Fibroblast of the conjunctiva (primary cell): Measurements from ENCODE around the gene CTXND1.
A peak's percentile ranks its signal among the peaks of the same experiment; 100 is the strongest.

Experiments used
- DNase-seq: peaks from one replicate; pipeline ENCODE4 v3.0.0-alpha.2; 2010; ENCODE audit warnings: low read depth

CTXND1 gene

GRCh38 chr15:80208758-80209734, 43.0 kb downstream of the CTXND1 start:
- no peak for DNase-seq

GRCh38 chr15:80207887-80208286, 44.1 kb downstream of the CTXND1 start:
- DNase-seq = no peak

- no peak for DNase-seq
Measured at GRCh38 chr15:80204231-80204630, 47.8 kb downstream of the CTXND1 start.

- DNase-seq = no peak
Measured at GRCh38 chr15:80203361-80203885, 48.6 kb downstream of the CTXND1 start.

GRCh38 chr15:80202641-80203360, 49.2 kb downstream of the CTXND1 start:
- DNase-seq = no peak

GRCh38 chr15:80202016-80202315, 50.0 kb downstream of the CTXND1 start:
- DNase-seq = no peak

GRCh38 chr15:80201256-80202015, 50.6 kb downstream of the CTXND1 start:
- no peak for DNase-seq

- no peak for DNase-seq
Measured at GRCh38 chr15:80199869-80200268, 52.1 kb downstream of the CTXND1 start.

GRCh38 chr15:80199366-80199765, 52.6 kb downstream of the CTXND1 start:
- no peak for DNase-seq

GRCh38 chr15:80194914-80195313, 57.1 kb downstream of the CTXND1 start:
- DNase-seq = no peak

GRCh38 chr15:80194186-80194585, 57.8 kb downstream of the CTXND1 start:
- no peak for DNase-seq

GRCh38 chr15:80191897-80192595, 60.0 kb downstream of the CTXND1 start:
- DNase-seq = no peak

GRCh38 chr15:80191198-80191597, 60.8 kb downstream of the CTXND1 start:
- DNase-seq = no peak

GRCh38 chr15:80188251-80188650, 63.8 kb downstream of the CTXND1 start:
- DNase-seq = no peak

GRCh38 chr15:80186597-80186996, 65.4 kb downstream of the CTXND1 start:
- DNase-seq = no peak

- no peak for DNase-seq
Measured at GRCh38 chr15:80186066-80186465, 65.9 kb downstream of the CTXND1 start.

GRCh38 chr15:80185152-80185551, 66.9 kb downstream of the CTXND1 start:
- no peak for DNase-seq

GRCh38 chr15:80184554-80184953, 67.5 kb downstream of the CTXND1 start:
- DNase-seq = no peak

- DNase-seq = no peak
Measured at GRCh38 chr15:80183886-80184285, 68.1 kb downstream of the CTXND1 start.

- DNase-seq = no peak
Measured at GRCh38 chr15:80183306-80183705, 68.7 kb downstream of the CTXND1 start.

- DNase-seq = peak; percentile 26
Measured at GRCh38 chr15:80182611-80183261, 69.3 kb downstream of the CTXND1 start.
